Gastrocnemius medialis (tissue), 4 donors: ENCODE measurements around the gene DTNBP1.

ENCODE experiments used
- CTCF ChIP-seq, 5 experiments: fragments of 450-650 bp in 3 of 5; fragments of 200-600 bp in 2 of 5; sonication (generic) in 2 of 5; IDR thresholded peaks in 4 of 5; conservative IDR thresholded peaks in 1 of 5; 1 replicate in 4 of 5; 2 replicates in 1 of 5; pipeline ENCODE4 v1.5.1; 2016 to 2019; ENCODE audit warnings: antibody characterized with exemption in 5 of 5, mild to moderate bottlenecking in 3 of 5, moderate library complexity in 3 of 5
- POLR2A ChIP-seq, 2 donors: fragments of 450-650 bp; IDR thresholded peaks; one replicate each; pipeline ENCODE4 v1.6.1; 2017; ENCODE audit warnings: antibody characterized with exemption in 2 of 2, mild to moderate bottlenecking in 2 of 2, moderate library complexity in 2 of 2

GRCh38 chr6:15549371-15549770 lies 113.5 kb downstream of the DTNBP1 start:
- TF ChIP-seq POLR2A (IDR thresholded peaks at IDR 0.05) (no peak), CTCF (IDR thresholded peaks at IDR 0.05 in 4 of 5, conservative IDR thresholded peaks at IDR 0.05 in 1 of 5) (no peak)
